HepG2 (cell line): ENCODE measurements around the gene PIP5K1C.

Experiments used
- CBX5 ChIP-seq: sonication (generic); formaldehyde crosslinking; IDR thresholded peaks from 2 replicates; pipeline ENCODE4 v1.4.0; 2020; ENCODE audit warnings: missing genetic modification reagents, borderline replicate concordance
- KAT2B ChIP-seq: fragments of 150-350 bp; IDR thresholded peaks from 2 replicates; pipeline ENCODE4 v1.6.1; 2014; ENCODE audit warnings: low read depth, low read length, borderline replicate concordance
- MAX ChIP-seq: IDR thresholded peaks from 2 replicates; pipeline ENCODE4 v1.6.1; 2012; ENCODE audit warnings: inconsistent platforms
- TCF7 ChIP-seq: sonication (generic); IDR thresholded peaks from 2 replicates; pipeline ENCODE4 v1.6.1; 2016; ENCODE audit warnings: antibody characterized with exemption, low read depth
- ZFAT ChIP-seq: sonication (generic); formaldehyde crosslinking; conservative IDR thresholded peaks from 2 replicates; pipeline ENCODE4 v1.8.1; 2023; ENCODE audit warnings: missing genetic modification reagents, inconsistent platforms
- ZNF644 ChIP-seq: IDR thresholded peaks from 2 replicates; pipeline ENCODE4 v1.6.1; 2016; ENCODE audit warnings: low read depth
- ZNF703 ChIP-seq: sonication (generic); formaldehyde crosslinking; IDR thresholded peaks from 2 replicates; pipeline ENCODE4 v1.5.1; 2020; ENCODE audit warnings: missing genetic modification reagents, mild to moderate bottlenecking, moderate library complexity, borderline replicate concordance

- TF ChIP-seq KAT2B = no peak
- no peak for TF ChIP-seq CBX5 (CRISPR knock-in tag)
- TF ChIP-seq MAX = no peak
- no peak for TF ChIP-seq ZFAT (CRISPR knock-in tag)
- TF ChIP-seq ZNF644 (CRISPR knock-in tag) = no peak
- no peak for TF ChIP-seq TCF7
- TF ChIP-seq ZNF703 = no peak
Measured at GRCh38 chr19:3725640-3726310, 25.5 kb upstream of the PIP5K1C start.
